H9 (cell line): ENCODE results near the gene MATN1. TPM values are rescaled to one million over a fixed set of nuclear protein-coding genes. Genes with fewer than 3 reads are reported as not detected.

Source experiments
- DNase-seq: peaks from one replicate; pipeline ENCODE4 v3.0.0-alpha.2; 2017
- H2AFZ ChIP-seq: one replicate; pipeline ENCODE4 v1.6.1; 2013; ENCODE audit warnings: mild to moderate bottlenecking, low read length, control low read depth, moderate library complexity
- H2AK5ac ChIP-seq: 2 replicates; pipeline ENCODE4 v1.6.1; 2013; ENCODE audit warnings: low read length, control low read depth, mixed read lengths; ENCODE audit not compliant: insufficient read length
- H2BK120ac ChIP-seq: one replicate; pipeline ENCODE4 v1.6.1; 2013; ENCODE audit warnings: low read depth, mild to moderate bottlenecking, low read length, control low read depth, inconsistent platforms; ENCODE audit not compliant: poor library complexity, severe bottlenecking
- H2BK12ac ChIP-seq: 2 replicates; pipeline ENCODE4 v1.6.1; 2013; ENCODE audit warnings: low read length, control low read depth, mixed read lengths, low read depth; ENCODE audit not compliant: insufficient read length
- H2BK15ac ChIP-seq: 2 replicates; pipeline ENCODE4 v1.6.1; 2013; ENCODE audit warnings: low read depth, low read length, control low read depth
- H2BK20ac ChIP-seq: one replicate; pipeline ENCODE4 v1.6.1; 2013; ENCODE audit warnings: low read depth, mild to moderate bottlenecking, low read length, control low read depth, inconsistent platforms; ENCODE audit not compliant: poor library complexity, severe bottlenecking
- H2BK5ac ChIP-seq: 2 replicates; pipeline ENCODE4 v1.6.1; 2013; ENCODE audit warnings: low read length, control low read depth, mixed read lengths; ENCODE audit not compliant: insufficient read length
- H3K14ac ChIP-seq: 2 replicates; pipeline ENCODE4 v1.6.1; 2013; ENCODE audit warnings: low read length, control low read depth; ENCODE audit not compliant: insufficient read depth
- H3K18ac ChIP-seq: 2 replicates; pipeline ENCODE4 v1.6.1; 2013; ENCODE audit warnings: low read depth, mild to moderate bottlenecking, mixed read lengths, low read length, control low read depth; ENCODE audit not compliant: insufficient read length
- H3K23ac ChIP-seq: 2 replicates; pipeline ENCODE4 v1.6.1; 2013; ENCODE audit warnings: low read length, control low read depth, mixed read lengths, low read depth; ENCODE audit not compliant: insufficient read length
- H3K23me2 ChIP-seq: 2 replicates; pipeline ENCODE4 v1.6.1; 2013; ENCODE audit warnings: low read depth, mild to moderate bottlenecking, mixed read lengths, low read length, control low read depth; ENCODE audit not compliant: insufficient read length, poor library complexity, severe bottlenecking
- H3K27ac ChIP-seq: 2 replicates; pipeline ENCODE4 v1.5.1; 2013; ENCODE audit warnings: low read length, control low read depth, mixed read lengths, low read depth; ENCODE audit not compliant: insufficient read length
- H3K27me3 ChIP-seq: 2 replicates; pipeline ENCODE4 v1.6.1; 2013; ENCODE audit warnings: low read length, control low read depth, inconsistent platforms; ENCODE audit not compliant: insufficient read depth
- H3K4ac ChIP-seq: 2 replicates; pipeline ENCODE4 v1.6.1; 2013; ENCODE audit warnings: low read depth, mild to moderate bottlenecking, control low read depth, inconsistent platforms, low read length, moderate library complexity
- H3K4me1 ChIP-seq: 2 replicates; pipeline ENCODE4 v1.6.1; 2013; ENCODE audit warnings: low read length, control low read depth, inconsistent platforms; ENCODE audit not compliant: insufficient read depth
- H3K4me2 ChIP-seq: 2 replicates; pipeline ENCODE4 v1.6.1; 2013; ENCODE audit warnings: low read length, control low read depth, mixed read lengths; ENCODE audit not compliant: insufficient read length, insufficient read depth
- H3K56ac ChIP-seq: 2 replicates; pipeline ENCODE4 v1.6.1; 2013; ENCODE audit warnings: low read depth, mild to moderate bottlenecking, mixed read lengths, low read length, control low read depth; ENCODE audit not compliant: insufficient read length
- H3K79me1 ChIP-seq: 2 replicates; pipeline ENCODE4 v1.6.1; 2013; ENCODE audit warnings: low read depth, mild to moderate bottlenecking, moderate library complexity, low read length, control low read depth, inconsistent platforms; ENCODE audit not compliant: insufficient read depth, poor library complexity, severe bottlenecking
- H3K79me2 ChIP-seq: 2 replicates; pipeline ENCODE4 v1.6.1; 2013; ENCODE audit warnings: low read length, control low read depth, inconsistent platforms; ENCODE audit not compliant: insufficient read depth
- H3K9ac ChIP-seq: 2 replicates; pipeline ENCODE4 v1.6.1; 2013; ENCODE audit warnings: low read length, control low read depth, mixed read lengths; ENCODE audit not compliant: insufficient read length; ENCODE audit errors: extremely low read depth
- H3K9me3 ChIP-seq: one replicate; pipeline ENCODE4 v1.6.1; 2013; ENCODE audit warnings: low read depth, low read length, inconsistent platforms; ENCODE audit not compliant: control insufficient read depth
- H3T11ph ChIP-seq: one replicate; pipeline ENCODE4 v1.6.1; 2013; ENCODE audit warnings: mild to moderate bottlenecking, low read length, control low read depth, inconsistent platforms
- H4K20me1 ChIP-seq: one replicate; pipeline ENCODE4 v1.6.1; 2013; ENCODE audit not compliant: control insufficient read depth, insufficient read length, insufficient read depth
- H4K5ac ChIP-seq: 2 replicates; pipeline ENCODE4 v1.6.1; 2013; ENCODE audit warnings: low read depth, mild to moderate bottlenecking, mixed read lengths, low read length, control low read depth; ENCODE audit not compliant: insufficient read length
- H4K8ac ChIP-seq: replicated peaks from 2 replicates; pipeline ENCODE4 v1.6.1; 2013; ENCODE audit warnings: low read length, control low read depth, mixed read lengths, low read depth; ENCODE audit not compliant: insufficient read length
- H4K91ac ChIP-seq: 2 replicates; pipeline ENCODE4 v1.6.1; 2013; ENCODE audit warnings: low read depth, mild to moderate bottlenecking, moderate library complexity, mixed read lengths, low read length, control low read depth; ENCODE audit not compliant: insufficient read length
- H3K27ac Mint-ChIP-seq, 3 experiments: 2 replicates in 2 of 3; 3 replicates in 1 of 3; pipeline ENCODE4 v1.8.0; 2020 to 2021; ENCODE audit warnings: mixed read lengths in 3 of 3, mild to moderate bottlenecking in 1 of 3, moderate library complexity in 1 of 3
- H3K27me3 Mint-ChIP-seq: 2 replicates; pipeline ENCODE4 v1.8.0; 2021; ENCODE audit warnings: low read depth, mild to moderate bottlenecking, moderate library complexity, mixed read lengths
- H3K36me3 Mint-ChIP-seq, 3 experiments: 2 replicates in 2 of 3; 3 replicates in 1 of 3; pipeline ENCODE4 v1.8.0; 2020 to 2021; ENCODE audit warnings: low read depth in 3 of 3, mixed read lengths in 3 of 3; ENCODE audit not compliant: insufficient read depth in 1 of 3
- H3K4me1 Mint-ChIP-seq, 2 experiments: 2 replicates each; pipeline ENCODE4 v1.8.0; 2020; ENCODE audit warnings: mixed read lengths in 2 of 2
- H3K4me3 Mint-ChIP-seq, 2 experiments: 2 replicates in 1 of 2; 3 replicates in 1 of 2; pipeline ENCODE4 v1.8.0; 2020 to 2021; ENCODE audit warnings: mild to moderate bottlenecking in 2 of 2, mixed read lengths in 2 of 2, moderate library complexity in 1 of 2
- H3K9me3 Mint-ChIP-seq, 2 experiments: 2 replicates in 1 of 2; 3 replicates in 1 of 2; pipeline ENCODE4 v1.8.0; 2020; ENCODE audit warnings: mild to moderate bottlenecking in 2 of 2, mixed read lengths in 2 of 2, moderate library complexity in 1 of 2
- CTCF ChIP-seq: fragments of 200-600 bp; sonication (generic); conservative IDR thresholded peaks from 3 replicates; pipeline ENCODE4 v1.8.0; 2021; ENCODE audit warnings: antibody characterized with exemption, mild to moderate bottlenecking
- WGBS: extraction: QIAGEN DNeasy Blood & Tissue Kit; methylation state at CpG from one replicate; pipeline ENCODE4 v1.1.7; 2013; ENCODE audit warnings: missing lambda C conversion rate, low lambda C conversion rate, mixed read lengths; ENCODE audit not compliant: insufficient read length; ENCODE audit errors: extremely low coverage; 5-methylcytosine and 5-hydroxymethylcytosine counted together
- total RNA-seq: library from RNA; stranded (reverse); gene quantifications from 2 replicates; pipeline ENCODE4 v1.2.1, GENCODE V29; 2021

MATN1 gene
- total RNA-seq, 1 experiment from 2014 or later, result not detected

- Mint-ChIP-seq H3K36me3 (no peaks in the 10 kb centered on the region), H3K4me3 (no peak overlapping the region), H3K9me3 (no peaks in the 10 kb centered on the region), H3K4me1 (peaks cover 18 to 21% of the 10 kb centered on the region in 2 experiments), H3K27ac (no peak overlapping the region; a peak in 1 of 7 replicates), H3K27me3 (peaks cover 4% of the 10 kb centered on the region)
- H3K79me2 ChIP-seq, result no peaks in the 10 kb centered on the region
- H3K23ac ChIP-seq, result no peak overlapping the region
- no peak overlapping the region for H3K9ac ChIP-seq
- H3K18ac ChIP-seq, result no peak overlapping the region
- no peak overlapping the region for H2BK5ac ChIP-seq
- no peak overlapping the region for H3K4me2 ChIP-seq
- H3K14ac ChIP-seq, result no peak overlapping the region
- no peak overlapping the region for H3T11ph ChIP-seq
- TF ChIP-seq CTCF, result no peak
- H3K56ac ChIP-seq, result no peak overlapping the region
- no peak overlapping the region for H4K91ac ChIP-seq
- H3K23me2 ChIP-seq, result no peaks in the 10 kb centered on the region
- H3K79me1 ChIP-seq, result no peaks in the 10 kb centered on the region
- no peaks in the 10 kb centered on the region for H3K4me1 ChIP-seq
- no peak overlapping the region for H2AFZ ChIP-seq
- no peaks in the 10 kb centered on the region for H3K9me3 ChIP-seq
- no peak for DNase-seq
- H2AK5ac ChIP-seq, result no peak overlapping the region
- H3K27ac ChIP-seq, result no peak overlapping the region
- WGBS, result no CpG with 5 or more reads among the region's 8 CpGs
- H2BK15ac ChIP-seq, result no peak overlapping the region
- no peak overlapping the region for H2BK12ac ChIP-seq
- H4K8ac ChIP-seq, result no peak overlapping the region
- H2BK120ac ChIP-seq, result no peak overlapping the region
- H4K20me1 ChIP-seq, result no peaks in the 10 kb centered on the region
- H3K4ac ChIP-seq, result no peak overlapping the region
- no peak overlapping the region for H2BK20ac ChIP-seq
- no peak overlapping the region for H4K5ac ChIP-seq
- H3K27me3 ChIP-seq, result no peaks in the 10 kb centered on the region
Measured at GRCh38 chr1:30733493-30733892, 10.1 kb upstream of the MATN1 start.
